ENCODE data around the gene OR5K4. TPM values are rescaled to one million over a fixed set of nuclear protein-coding genes. Genes with fewer than 3 reads are reported as not detected.

OR5K4 gene
- polyA plus RNA-seq, 1 donor from 2014 or later, result not detected

DNA sequence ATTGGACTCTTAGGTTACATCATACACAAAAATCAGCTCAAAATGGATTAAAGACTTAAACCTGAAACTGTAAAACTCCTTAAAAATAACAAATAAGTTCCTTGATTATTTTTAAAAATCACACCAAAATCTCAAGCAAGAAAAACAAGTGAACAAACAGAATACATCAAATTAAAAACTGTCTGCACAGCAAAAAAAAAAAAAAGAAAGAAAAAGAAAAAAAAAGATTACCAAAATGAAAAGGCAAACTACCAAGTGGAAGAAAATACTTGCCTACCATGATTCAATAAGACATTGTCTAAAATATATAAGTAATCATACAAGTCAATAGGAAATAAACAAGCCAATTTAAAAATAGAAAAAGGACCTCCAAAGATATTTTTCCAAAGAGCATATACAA, 17.5 kb downstream of the OR5K4 start:
- no peaks in the 10 kb centered on the region for H3K9me2 ChIP-seq (ENCODE audit: insufficient read depth, low read length)
- no peaks in the 10 kb centered on the region for H3F3A ChIP-seq (ENCODE audit: insufficient read depth, low read length, poor library complexity, severe bottlenecking)
- no peak overlapping the region for H3K4me2 ChIP-seq (ENCODE audit: low read length)
- H3K9ac ChIP-seq (ENCODE audit: low read length), result no peak overlapping the region
- H3K9me3 ChIP-seq (ENCODE audit: low read length), result no peaks in the 10 kb centered on the region
- H3K36me3 ChIP-seq (ENCODE audit: insufficient read depth, low read length), result no peaks in the 10 kb centered on the region
- no peak overlapping the region for H3K4me3 ChIP-seq (ENCODE audit: low read length)
- TF ChIP-seq SMC3 (conservative IDR thresholded peaks at IDR 0.05; ENCODE audit: poor library complexity) (no peak), POLR2AphosphoS5 (IDR thresholded peaks at IDR 0.05) (no peak), EP300 (conservative IDR thresholded peaks at IDR 0.05; ENCODE audit: poor library complexity, severe bottlenecking) (no peak), RAD21 (conservative IDR thresholded peaks at IDR 0.05) (no peak), REST (IDR thresholded peaks at IDR 0.05; ENCODE audit: borderline replicate concordance) (no peak), TAF1 (IDR thresholded peaks at IDR 0.05; ENCODE audit: low read depth) (no peak), EZH2 (IDR thresholded peaks at IDR 0.05; ENCODE audit: borderline replicate concordance, insufficient read depth, low read length, poor library complexity, severe bottlenecking) (no peak), MXI1 (conservative IDR thresholded peaks at IDR 0.05; ENCODE audit: poor library complexity, severe bottlenecking) (no peak)
- TF ChIP-seq, protein P1, sequence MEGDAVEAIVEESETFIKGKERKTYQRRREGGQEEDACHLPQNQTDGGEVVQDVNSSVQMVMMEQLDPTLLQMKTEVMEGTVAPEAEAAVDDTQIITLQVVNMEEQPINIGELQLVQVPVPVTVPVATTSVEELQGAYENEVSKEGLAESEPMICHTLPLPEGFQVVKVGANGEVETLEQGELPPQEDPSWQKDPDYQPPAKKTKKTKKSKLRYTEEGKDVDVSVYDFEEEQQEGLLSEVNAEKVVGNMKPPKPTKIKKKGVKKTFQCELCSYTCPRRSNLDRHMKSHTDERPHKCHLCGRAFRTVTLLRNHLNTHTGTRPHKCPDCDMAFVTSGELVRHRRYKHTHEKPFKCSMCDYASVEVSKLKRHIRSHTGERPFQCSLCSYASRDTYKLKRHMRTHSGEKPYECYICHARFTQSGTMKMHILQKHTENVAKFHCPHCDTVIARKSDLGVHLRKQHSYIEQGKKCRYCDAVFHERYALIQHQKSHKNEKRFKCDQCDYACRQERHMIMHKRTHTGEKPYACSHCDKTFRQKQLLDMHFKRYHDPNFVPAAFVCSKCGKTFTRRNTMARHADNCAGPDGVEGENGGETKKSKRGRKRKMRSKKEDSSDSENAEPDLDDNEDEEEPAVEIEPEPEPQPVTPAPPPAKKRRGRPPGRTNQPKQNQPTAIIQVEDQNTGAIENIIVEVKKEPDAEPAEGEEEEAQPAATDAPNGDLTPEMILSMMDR (IDR thresholded peaks at IDR 0.05; ENCODE audit: poor library complexity, severe bottlenecking), result no peak
- H4K20me1 ChIP-seq (ENCODE audit: insufficient read depth), result no peaks in the 10 kb centered on the region
- H3K27me3 ChIP-seq (ENCODE audit: insufficient read depth, low read depth, low read length), result no peaks in the 10 kb centered on the region
- no peak overlapping the region for H2AFZ ChIP-seq (ENCODE audit: low read depth, low read length)
- H3K79me2 ChIP-seq (replicated peaks; ENCODE audit: insufficient read depth, low read length), result no peaks in the 10 kb centered on the region
- no peak overlapping the region for H3K27ac ChIP-seq (ENCODE audit: low read length)

DNA sequence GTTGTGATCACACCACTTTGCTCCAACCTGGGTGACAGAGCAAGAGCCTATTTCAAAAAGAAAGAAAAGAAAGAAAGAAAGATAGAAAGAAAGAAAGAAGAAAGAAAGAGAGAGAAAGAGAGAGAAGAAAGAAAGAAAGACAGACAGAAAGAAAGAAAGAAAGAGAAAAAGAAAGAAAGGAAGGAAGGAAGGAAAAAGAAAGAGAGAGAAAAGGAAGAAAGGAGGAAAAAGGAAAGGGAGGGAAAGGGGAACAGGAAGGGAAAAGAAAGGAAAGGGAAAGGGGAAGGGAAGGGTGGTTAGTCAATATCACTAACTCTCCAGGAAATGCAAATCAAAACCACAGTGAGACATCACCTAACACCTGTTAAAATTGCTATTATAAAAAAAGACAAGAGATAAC, 18.2 kb downstream of the OR5K4 start:
- no peaks in the 10 kb centered on the region for H3K79me2 ChIP-seq (replicated peaks; ENCODE audit: insufficient read depth, low read length)
- no peak overlapping the region for H3K4me2 ChIP-seq (ENCODE audit: low read length)
- no peaks in the 10 kb centered on the region for H4K20me1 ChIP-seq (ENCODE audit: insufficient read depth)
- no peak overlapping the region for H3K9ac ChIP-seq (ENCODE audit: low read length)
- TF ChIP-seq, protein P1 (IDR thresholded peaks at IDR 0.05; ENCODE audit: poor library complexity, severe bottlenecking), result no peak
- TF ChIP-seq EZH2 (IDR thresholded peaks at IDR 0.05; ENCODE audit: borderline replicate concordance, insufficient read depth, low read length, poor library complexity, severe bottlenecking), result peak; percentile 52
- no peak overlapping the region for H3K27ac ChIP-seq (ENCODE audit: low read length)
- H2AFZ ChIP-seq (ENCODE audit: low read depth, low read length), result no peak overlapping the region
- H3K36me3 ChIP-seq (ENCODE audit: insufficient read depth, low read length), result no peaks in the 10 kb centered on the region
- H3K9me2 ChIP-seq (ENCODE audit: insufficient read depth, low read length), result no peaks in the 10 kb centered on the region
- H3F3A ChIP-seq (ENCODE audit: insufficient read depth, low read length, poor library complexity, severe bottlenecking), result no peaks in the 10 kb centered on the region
- no peaks in the 10 kb centered on the region for H3K9me3 ChIP-seq (ENCODE audit: low read length)
- no peak overlapping the region for H3K4me3 ChIP-seq (ENCODE audit: low read length)
- no peaks in the 10 kb centered on the region for H3K27me3 ChIP-seq (ENCODE audit: insufficient read depth, low read depth, low read length)
